BE2C (cell line): ENCODE results near the gene FAM181A.
A peak's percentile ranks its signal among the peaks of the same experiment; 100 is the strongest.

Source experiments
- DNase-seq: peaks from one replicate; pipeline ENCODE4 v3.0.0-alpha.2; 2020
- H3K27me3 ChIP-seq: fragments of 250-450 bp; sonication (Bioruptor Pico); 2 replicates; pipeline ENCODE4 v1.5.1; 2020; ENCODE audit warnings: mild to moderate bottlenecking
- H3K36me3 ChIP-seq: fragments of 250-450 bp; sonication (Bioruptor Pico); 2 replicates; pipeline ENCODE4 v1.5.1; 2020; ENCODE audit warnings: mild to moderate bottlenecking
- H3K4me1 ChIP-seq: fragments of 250-450 bp; sonication (Bioruptor Pico); 2 replicates; pipeline ENCODE4 v1.5.1; 2020
- H3K4me3 ChIP-seq: 2 replicates; pipeline ENCODE4 v1.5.1; 2011; ENCODE audit warnings: low read depth, low read length
- H3K9me3 ChIP-seq: fragments of 250-450 bp; sonication (Bioruptor Pico); 2 replicates; pipeline ENCODE4 v1.5.1; 2020
- TF ChIP-seq, protein P1 (sequence below): IDR thresholded peaks from 2 replicates; pipeline ENCODE4 v1.5.1; 2012; ENCODE audit warnings: mild to moderate bottlenecking, low read depth, low read length

The FAM181A gene

GRCh38 chr14:93965287-93965821 is 38.2 kb downstream of the FAM181A start:
- Histone ChIP-seq H3K9me3 (no peaks in the 10 kb centered on the region), H3K4me3 (no peak overlapping the region), H3K27me3 (no peaks in the 10 kb centered on the region), H3K4me1 (no peaks in the 10 kb centered on the region), H3K36me3 (no peaks in the 10 kb centered on the region)
- no peak for DNase-seq
- TF ChIP-seq, protein P1, sequence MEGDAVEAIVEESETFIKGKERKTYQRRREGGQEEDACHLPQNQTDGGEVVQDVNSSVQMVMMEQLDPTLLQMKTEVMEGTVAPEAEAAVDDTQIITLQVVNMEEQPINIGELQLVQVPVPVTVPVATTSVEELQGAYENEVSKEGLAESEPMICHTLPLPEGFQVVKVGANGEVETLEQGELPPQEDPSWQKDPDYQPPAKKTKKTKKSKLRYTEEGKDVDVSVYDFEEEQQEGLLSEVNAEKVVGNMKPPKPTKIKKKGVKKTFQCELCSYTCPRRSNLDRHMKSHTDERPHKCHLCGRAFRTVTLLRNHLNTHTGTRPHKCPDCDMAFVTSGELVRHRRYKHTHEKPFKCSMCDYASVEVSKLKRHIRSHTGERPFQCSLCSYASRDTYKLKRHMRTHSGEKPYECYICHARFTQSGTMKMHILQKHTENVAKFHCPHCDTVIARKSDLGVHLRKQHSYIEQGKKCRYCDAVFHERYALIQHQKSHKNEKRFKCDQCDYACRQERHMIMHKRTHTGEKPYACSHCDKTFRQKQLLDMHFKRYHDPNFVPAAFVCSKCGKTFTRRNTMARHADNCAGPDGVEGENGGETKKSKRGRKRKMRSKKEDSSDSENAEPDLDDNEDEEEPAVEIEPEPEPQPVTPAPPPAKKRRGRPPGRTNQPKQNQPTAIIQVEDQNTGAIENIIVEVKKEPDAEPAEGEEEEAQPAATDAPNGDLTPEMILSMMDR, result no peak

GRCh38 chr14:93965946-93966474 is 38.9 kb downstream of the FAM181A start:
- Histone ChIP-seq H3K4me3 (no peak overlapping the region), H3K4me1 (no peaks in the 10 kb centered on the region), H3K36me3 (no peaks in the 10 kb centered on the region), H3K27me3 (no peaks in the 10 kb centered on the region), H3K9me3 (no peaks in the 10 kb centered on the region)
- TF ChIP-seq, protein P1, result no peak
- no peak for DNase-seq

GRCh38 chr14:93967637-93968250 is 40.6 kb downstream of the FAM181A start:
- no peaks in the 10 kb centered on the region; the same call in 1 of the 2 replicates for H3K27me3 ChIP-seq
- no peaks in the 10 kb centered on the region for H3K9me3 ChIP-seq
- H3K4me1 ChIP-seq, result no peaks in the 10 kb centered on the region
- H3K4me3 ChIP-seq, result no peak overlapping the region
- H3K36me3 ChIP-seq, result no peaks in the 10 kb centered on the region
- TF ChIP-seq, protein P1, result no peak
- DNase-seq, result no peak

DNA sequence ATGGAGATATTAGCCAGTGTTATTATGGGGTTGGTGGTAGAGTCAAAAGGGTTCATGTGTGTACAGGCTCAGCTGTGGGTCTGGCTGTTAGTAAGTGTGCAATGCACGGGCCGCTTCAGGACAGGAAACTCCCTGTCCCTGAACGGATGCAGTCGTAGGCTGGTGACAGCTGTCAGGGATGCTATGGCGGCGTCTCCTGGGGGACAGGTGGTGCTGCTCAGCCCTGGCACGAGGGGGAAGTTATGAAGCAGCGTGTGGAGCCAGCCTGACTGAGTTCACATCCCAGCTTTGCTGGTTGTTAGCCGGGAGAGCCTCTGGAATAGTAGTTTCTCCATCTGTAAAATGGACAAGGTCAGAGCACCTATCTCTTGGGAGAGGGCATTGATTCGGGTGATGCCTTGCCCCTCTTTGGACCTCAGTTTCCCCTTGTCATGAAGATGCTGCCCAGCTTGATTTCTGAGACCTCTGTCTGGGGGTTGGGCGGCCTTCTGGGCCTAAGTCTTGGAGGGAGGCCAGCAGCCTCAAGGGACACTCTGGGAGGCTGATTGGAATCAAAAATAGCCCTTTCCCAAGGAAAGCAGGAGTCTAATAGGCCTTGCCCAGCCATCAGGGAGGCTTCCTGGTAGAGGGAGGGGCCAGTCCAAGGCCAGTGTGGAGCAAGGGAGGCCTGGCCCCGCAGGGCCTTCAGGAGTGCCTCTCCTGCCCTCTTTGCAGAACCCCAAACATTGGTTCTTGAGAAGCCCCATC is 42.1 kb downstream of the FAM181A start:
- TF ChIP-seq, protein P1, result no peak
- no peaks in the 10 kb centered on the region for H3K9me3 ChIP-seq
- H3K27me3 ChIP-seq, result no peaks in the 10 kb centered on the region; the same call in 1 of the 2 replicates
- H3K36me3 ChIP-seq, result no peaks in the 10 kb centered on the region
- no peaks in the 10 kb centered on the region for H3K4me1 ChIP-seq
- no peak overlapping the region for H3K4me3 ChIP-seq
- DNase-seq, result no peak

- Histone ChIP-seq H3K4me3 (peak overlapping the region; percentile 34), H3K36me3 (no peaks in the 10 kb centered on the region), H3K9me3 (no peaks in the 10 kb centered on the region), H3K27me3 (no peaks in the 10 kb centered on the region; the same call in 1 of the 2 replicates), H3K4me1 (no peaks in the 10 kb centered on the region)
- no peak for DNase-seq
- TF ChIP-seq, protein P1, result peak; percentile 44
These were observed 43.4 kb downstream of the FAM181A start for GRCh38 chr14:93970585-93970964.
